SK-N-MC (cell line): ENCODE results near the gene SLC25A44.

Source experiments
- EZH2 ChIP-seq: fragments of 200-600 bp; sonication (generic); IDR thresholded peaks from one replicate; pipeline ENCODE4 v1.6.1; 2017; ENCODE audit warnings: antibody characterized with exemption
- POLR2AphosphoS5 ChIP-seq: IDR thresholded peaks from 2 replicates; pipeline ENCODE4 v1.6.1; 2012; ENCODE audit warnings: mild to moderate bottlenecking, low read depth, low read length, borderline replicate concordance

DNA sequence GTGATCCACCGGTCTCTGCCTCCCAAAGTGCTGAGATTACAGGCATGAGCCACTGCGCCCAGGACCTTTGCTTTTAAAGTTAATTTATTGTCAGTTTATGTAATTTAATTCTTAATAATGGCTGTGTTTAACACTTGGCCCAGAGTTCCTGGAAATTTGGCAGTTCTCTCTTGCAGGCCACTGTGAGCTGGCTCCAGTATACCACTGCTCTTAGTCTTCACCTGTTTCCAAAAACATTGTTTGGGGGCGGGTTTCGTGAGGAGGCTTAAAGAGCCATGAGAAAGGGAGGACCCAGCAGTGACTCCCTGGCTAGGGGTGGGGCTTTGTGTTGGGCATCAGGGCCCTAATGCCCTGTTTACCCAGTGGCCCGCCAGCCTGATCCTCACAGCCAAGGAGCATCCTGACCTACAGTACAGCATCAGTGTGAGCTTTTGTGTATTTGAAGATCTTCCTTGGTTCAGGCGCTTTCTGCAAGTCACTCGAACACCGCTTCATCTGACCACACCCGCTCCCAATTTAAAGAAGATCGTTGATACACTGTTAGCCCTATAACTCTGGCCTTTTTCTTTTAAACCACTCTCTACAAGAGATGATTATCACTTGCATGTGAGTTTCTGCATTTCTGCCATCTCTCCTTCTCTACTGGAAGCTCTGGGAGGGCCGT is 36.0 kb downstream of the SLC25A44 start:
- no peak for TF ChIP-seq EZH2
- no peak for TF ChIP-seq POLR2AphosphoS5
